Suprapubic skin (tissue), 4 donors: ENCODE results near the gene PEAR1. TPM values are rescaled to one million over a fixed set of nuclear protein-coding genes. Genes with fewer than 3 reads are reported as not detected.

Experiments
- DNase-seq, 2 donors: peaks; one replicate each; pipeline ENCODE4 v3.0.0-alpha.2; 2019; ENCODE audit warnings: low spot score in 2 of 2
- H3K27ac ChIP-seq: fragments of 200-600 bp; sonication (generic); one replicate; pipeline ENCODE4 v1.5.1; 2019
- H3K27me3 ChIP-seq: fragments of 200-600 bp; sonication (generic); one replicate; pipeline ENCODE4 v1.5.1; 2019
- H3K36me3 ChIP-seq: fragments of 200-600 bp; sonication (generic); one replicate; pipeline ENCODE4 v1.5.1; 2019
- H3K4me1 ChIP-seq: fragments of 200-600 bp; sonication (generic); one replicate; pipeline ENCODE4 v1.5.1; 2019
- H3K4me3 ChIP-seq: fragments of 200-600 bp; sonication (generic); one replicate; pipeline ENCODE4 v1.5.1; 2019; ENCODE audit warnings: mild to moderate bottlenecking
- H3K9me3 ChIP-seq: fragments of 200-600 bp; sonication (generic); one replicate; pipeline ENCODE4 v1.5.1; 2019
- CTCF ChIP-seq, 2 donors: fragments of 200-600 bp in 1 of 2; fragments of 450-650 bp in 1 of 2; sonication (generic) in 1 of 2; IDR thresholded peaks; one replicate each; pipeline ENCODE4 v1.5.1; 2016 to 2019; ENCODE audit warnings: antibody characterized with exemption in 2 of 2, mild to moderate bottlenecking in 1 of 2, moderate library complexity in 1 of 2
- EP300 ChIP-seq: sonication (generic); formaldehyde crosslinking; IDR thresholded peaks from one replicate; pipeline ENCODE4 v1.6.1; 2017; ENCODE audit warnings: antibody characterized with exemption
- POLR2A ChIP-seq, 2 donors: fragments of 450-650 bp; IDR thresholded peaks; one replicate each; pipeline ENCODE4 v1.6.1; 2017; ENCODE audit warnings: antibody characterized with exemption in 2 of 2, mild to moderate bottlenecking in 2 of 2, moderate library complexity in 2 of 2
- POLR2AphosphoS5 ChIP-seq, 3 donors: sonication (generic); formaldehyde crosslinking; IDR thresholded peaks; one replicate each; pipeline ENCODE4 v1.6.1; 2017; ENCODE audit warnings: antibody characterized with exemption in 3 of 3
- WGBS: methylation state at CpG from one replicate; pipeline ENCODE4 v1.1.5; 2018; 5-methylcytosine and 5-hydroxymethylcytosine counted together
- total RNA-seq, 4 donors: library from RNA; depleted of rRNA; stranded (reverse); fragments of >200 nt; gene quantifications; one replicate each; pipeline ENCODE4 v1.1.0, GENCODE V29; 2016

The PEAR1 gene
- total RNA-seq, 4 donors from 2014 or later: 2.4 to 5.7 (median 3.8) TPM

DNA sequence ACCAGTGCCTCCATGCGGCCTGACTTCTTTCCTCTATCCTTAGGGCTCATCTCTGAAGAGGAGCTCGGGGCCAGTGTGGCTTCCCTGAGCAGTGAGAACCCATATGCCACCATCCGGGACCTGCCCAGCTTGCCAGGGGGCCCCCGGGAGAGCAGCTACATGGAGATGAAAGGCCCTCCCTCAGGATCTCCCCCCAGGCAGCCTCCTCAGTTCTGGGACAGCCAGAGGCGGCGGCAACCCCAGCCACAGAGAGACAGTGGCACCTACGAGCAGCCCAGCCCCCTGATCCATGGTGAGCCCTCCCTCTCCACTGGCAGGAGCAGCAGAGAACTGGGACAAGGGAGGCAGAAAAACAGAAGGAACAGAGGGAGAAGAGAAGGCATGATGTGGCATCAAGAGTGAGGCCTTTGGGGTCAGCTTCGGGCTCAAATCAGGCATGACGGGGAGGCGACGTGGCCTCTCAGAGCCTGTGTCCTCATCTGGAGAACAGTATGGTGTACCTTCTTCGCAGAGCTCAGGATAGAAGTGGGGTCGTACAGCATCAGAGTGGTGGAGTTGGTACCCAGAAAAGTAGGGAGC lies 20.4 kb downstream of the PEAR1 start:
- Histone ChIP-seq H3K4me1 (peaks cover 2% of the 10 kb centered on the region), H3K27ac (no peak overlapping the region), H3K9me3 (no peaks in the 10 kb centered on the region), H3K4me3 (no peak overlapping the region), H3K27me3 (peaks cover 42% of the 10 kb centered on the region), H3K36me3 (peaks cover 6% of the 10 kb centered on the region)
- WGBS: 83% methylated on average over 13 of the region's 13 CpGs
- no peak for TF ChIP-seq EP300
- TF ChIP-seq CTCF (IDR thresholded peaks at IDR 0.05): no peak
- no peak for TF ChIP-seq POLR2AphosphoS5 (IDR thresholded peaks at IDR 0.05)
- TF ChIP-seq POLR2A (IDR thresholded peaks at IDR 0.05): no peak
- DNase-seq: no peak

- no peaks in the 10 kb centered on the region for H3K9me3 ChIP-seq
- WGBS: 81% methylated on average over 9 of the region's 9 CpGs
Measured at GRCh38 chr1:156914440-156914856, 20.9 kb downstream of the PEAR1 start.

GRCh38 chr1:156920233-156921052 lies 26.9 kb downstream of the PEAR1 start, which contains the start of gene LRRC71:
Gene LRRC71, plus strand, starts transcription at chr1:156920632. Its CDS starts 172 bp downstream, at chr1:156920804.
- TF ChIP-seq POLR2AphosphoS5 (IDR thresholded peaks at IDR 0.05) (peak in 1 of 3 donors; percentile 18), CTCF (IDR thresholded peaks at IDR 0.05) (peak; percentile 53 to 87), EP300 (no peak)
- Histone ChIP-seq H3K27ac (no peak within 1 kb of the TSS), H3K9me3 (no peaks in the 10 kb centered on the region), H3K4me3 (peak within 1 kb of the TSS; percentile 25), H3K4me1 (peaks cover 23% of the 10 kb centered on the region), H3K27me3 (peaks cover 69% of the 10 kb centered on the region), H3K36me3 (no peaks in the 10 kb centered on the region)
- no peak for DNase-seq
- WGBS: 11% methylated on average over 26 of the region's 71 CpGs

More at GRCh38 chr1:156914440-156914856, 20.9 kb downstream of the PEAR1 start:
- H3K27ac ChIP-seq: no peak overlapping the region
- peaks cover 6% of the 10 kb centered on the region for H3K36me3 ChIP-seq
- peaks cover 41% of the 10 kb centered on the region for H3K27me3 ChIP-seq
- DNase-seq: no peak
- H3K4me1 ChIP-seq: no peaks in the 10 kb centered on the region
- H3K4me3 ChIP-seq: no peak overlapping the region
- no peak for TF ChIP-seq EP300
- TF ChIP-seq CTCF (IDR thresholded peaks at IDR 0.05): no peak
- TF ChIP-seq POLR2A (IDR thresholded peaks at IDR 0.05): no peak
- TF ChIP-seq POLR2AphosphoS5 (IDR thresholded peaks at IDR 0.05): no peak

DNA sequence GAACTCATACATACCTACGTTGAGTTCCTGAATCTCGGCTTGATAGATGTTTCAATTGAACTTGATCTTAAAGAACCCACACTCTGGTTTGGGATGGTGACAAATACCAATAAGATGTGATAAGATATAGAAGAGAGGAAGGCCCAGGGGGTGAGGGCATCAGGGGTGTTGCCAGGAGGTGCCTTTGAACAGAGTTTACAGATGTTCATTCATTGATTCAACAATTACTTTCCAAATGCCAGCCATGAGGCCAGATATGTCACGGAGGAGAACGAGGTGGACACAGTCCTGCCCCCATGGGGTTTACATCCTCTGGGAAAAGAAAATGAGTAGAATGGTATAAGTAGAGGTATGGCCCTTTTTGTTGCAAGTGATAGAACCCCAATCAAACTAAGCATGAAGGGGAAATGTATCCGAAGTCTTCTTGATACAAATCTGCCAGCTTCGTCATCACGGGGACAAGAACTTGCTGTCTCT lies 27.6 kb downstream of the PEAR1 start:
- no peaks in the 10 kb centered on the region for H3K9me3 ChIP-seq
- no peaks in the 10 kb centered on the region for H3K36me3 ChIP-seq
- 62% methylated on average over 7 of the region's 7 CpGs for WGBS
- H3K4me3 ChIP-seq: no peak overlapping the region
- no peak overlapping the region for H3K27ac ChIP-seq
- peaks cover 23% of the 10 kb centered on the region for H3K4me1 ChIP-seq
- DNase-seq: no peak
- H3K27me3 ChIP-seq: peaks cover 75% of the 10 kb centered on the region
- TF ChIP-seq POLR2A (IDR thresholded peaks at IDR 0.05) (no peak), EP300 (no peak), POLR2AphosphoS5 (IDR thresholded peaks at IDR 0.05) (no peak), CTCF (IDR thresholded peaks at IDR 0.05) (no peak)
